Ramos (cell line): ENCODE data around the gene MMEL1.
"Not testable (repeated sequence)": the region's sequence is repeated elsewhere in the genome, so short reads cannot be mapped to it uniquely, and the experiment has no call there.

Experiments used
- in situ Hi-C: fragments of 300-500 bp; cut with MboI; formaldehyde crosslinking; loops from one replicate; pipeline ENCODE4 v1.14.3; 2022; ENCODE audit warnings: low sequenced_read_pairs; ENCODE audit not compliant: unreplicated experiment

The MMEL1 gene

DNA sequence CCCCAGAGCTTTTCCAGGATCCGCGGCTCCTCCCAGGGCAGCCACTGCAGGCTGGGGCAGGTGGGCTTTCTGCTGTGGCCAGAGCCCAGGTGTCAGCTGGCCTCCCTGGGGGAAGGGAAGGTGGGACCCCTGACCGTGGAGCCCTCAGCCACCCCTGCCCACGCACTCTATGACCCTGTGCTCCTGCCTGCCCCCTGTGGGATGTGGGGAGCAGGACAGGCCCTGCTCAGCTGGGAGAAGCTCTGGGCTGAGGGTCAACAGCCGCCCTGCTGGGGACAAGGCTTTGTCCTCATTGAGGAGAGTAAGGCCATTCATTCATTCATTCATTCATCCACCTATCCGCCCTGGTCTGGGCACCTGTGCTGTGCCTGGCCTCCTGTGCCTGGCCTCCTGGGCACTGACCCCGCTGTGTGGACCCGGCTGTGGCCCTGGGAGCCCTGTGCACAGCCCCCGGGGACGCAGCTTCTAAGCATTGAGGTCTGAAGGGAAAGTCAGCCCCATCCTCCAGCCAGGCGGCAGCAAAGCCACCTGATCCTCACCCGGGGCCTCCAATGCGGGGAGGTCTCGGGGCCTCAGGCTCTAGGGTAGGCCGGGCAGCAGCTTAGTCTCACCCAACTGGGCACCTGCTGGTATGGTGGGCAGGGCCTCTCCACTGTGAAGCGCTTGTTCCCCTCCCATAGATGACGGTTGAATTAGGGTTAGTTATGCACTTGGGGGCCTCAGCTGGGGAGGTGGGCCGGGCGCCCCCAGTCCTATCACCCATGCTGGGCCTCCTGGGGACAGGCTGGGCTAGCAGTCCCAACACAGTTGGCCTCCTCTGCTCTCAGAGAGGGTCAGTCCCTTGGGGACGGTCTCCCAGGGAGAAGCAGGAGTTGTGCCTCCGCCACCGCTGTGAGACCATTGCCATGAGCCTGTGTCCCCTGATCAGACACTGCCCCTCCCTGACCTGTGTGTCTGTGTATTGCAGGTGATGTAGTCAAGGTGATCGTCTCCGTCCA lies 70.6 kb downstream of the MMEL1 start:
- in situ Hi-C loops: no loop called here

DNA sequence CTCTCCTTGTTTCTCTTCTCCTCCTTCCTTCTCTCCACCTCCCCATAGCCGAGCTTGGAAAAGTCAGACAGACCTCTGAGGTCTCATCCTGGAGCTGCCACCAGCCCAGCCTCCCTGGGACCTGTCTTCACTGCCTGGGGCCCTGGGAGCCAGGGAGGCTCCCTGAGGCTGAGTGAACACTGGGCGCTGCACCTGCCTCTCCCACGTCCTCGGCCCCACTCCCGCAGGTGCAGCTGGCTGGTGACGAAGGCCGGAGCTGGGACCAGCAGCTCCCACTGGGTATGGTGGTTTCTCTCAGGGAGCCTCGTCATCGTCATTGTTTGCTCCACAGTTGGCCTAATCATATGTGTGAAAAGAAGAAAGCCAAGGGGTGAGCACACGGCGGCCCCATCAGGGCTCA lies 71.4 kb downstream of the MMEL1 start:
- in situ Hi-C loops: no loop called here

DNA sequence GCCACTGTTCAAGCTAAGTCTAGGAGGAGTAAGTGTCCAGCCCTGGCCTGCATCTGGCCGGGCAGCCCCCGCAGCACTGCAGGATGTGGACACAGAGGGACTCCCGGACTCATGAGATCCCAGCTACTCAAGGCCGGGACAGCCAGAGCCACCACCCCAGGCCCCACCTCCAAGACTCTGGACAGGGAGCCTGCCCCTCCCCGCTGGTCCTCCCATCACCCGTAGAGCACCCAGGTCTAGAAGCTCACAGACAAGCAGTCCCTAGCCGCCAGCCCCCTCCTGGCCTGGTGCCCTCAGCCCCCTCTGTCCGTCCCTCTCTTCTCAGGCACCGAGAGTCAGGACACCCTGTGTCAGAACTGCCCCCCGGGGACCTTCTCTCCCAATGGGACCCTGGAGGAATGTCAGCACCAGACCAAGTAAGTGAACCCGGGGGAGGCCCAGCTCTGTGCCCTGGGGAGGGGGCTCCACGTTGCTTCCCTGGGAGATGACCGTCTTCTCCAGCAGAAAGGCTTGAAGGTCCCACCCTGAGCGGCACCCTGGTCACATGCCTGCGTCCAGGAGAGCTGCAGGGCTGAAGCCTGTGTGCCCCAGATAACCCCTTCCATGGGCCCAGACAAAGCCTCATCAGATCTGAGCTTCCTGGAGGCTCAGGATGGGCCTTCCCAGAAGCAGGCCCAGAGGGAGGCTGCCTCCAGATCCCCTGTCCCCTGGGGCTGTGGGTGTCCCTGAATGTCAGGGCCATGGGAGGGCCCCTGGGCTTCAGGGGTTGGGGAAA lies 72.3 kb downstream of the MMEL1 start:
- in situ Hi-C loops: no loop called here

DNA sequence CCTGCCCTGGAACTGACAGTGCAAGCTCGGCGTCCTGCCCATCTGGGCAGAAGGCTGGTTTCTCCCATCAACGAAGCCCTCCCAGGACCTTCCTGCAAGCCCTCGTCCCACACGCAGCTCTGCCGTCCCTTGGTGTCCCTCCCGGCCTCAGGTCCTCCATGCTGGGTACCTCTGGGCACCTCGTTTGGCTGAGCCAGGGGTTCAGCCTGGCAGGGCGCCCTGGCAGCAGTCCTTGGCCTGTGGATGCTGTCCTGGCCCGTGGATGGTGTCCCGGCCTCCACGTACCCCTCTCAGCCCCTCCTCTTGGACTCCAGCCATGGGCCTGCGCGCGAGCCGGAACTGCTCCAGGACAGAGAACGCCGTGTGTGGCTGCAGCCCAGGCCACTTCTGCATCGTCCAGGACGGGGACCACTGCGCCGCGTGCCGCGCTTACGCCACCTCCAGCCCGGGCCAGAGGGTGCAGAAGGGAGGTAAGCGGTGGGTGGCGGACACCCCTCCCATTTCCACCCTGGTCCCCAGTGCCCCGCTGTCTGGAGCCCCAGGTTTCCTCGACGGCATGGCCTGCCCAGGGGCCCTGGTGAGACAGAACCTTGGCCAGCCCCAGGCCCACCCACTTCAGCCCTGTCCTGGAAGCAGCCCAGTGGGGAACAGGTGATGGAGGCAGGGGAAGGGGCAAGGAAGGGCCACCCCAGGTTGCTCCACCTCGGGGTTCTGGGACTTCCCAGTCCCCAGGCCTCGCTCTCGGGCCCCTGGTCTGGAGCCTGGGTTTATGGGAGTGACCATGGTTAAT lies 73.1 kb downstream of the MMEL1 start:
- in situ Hi-C loops: no loop called here

DNA sequence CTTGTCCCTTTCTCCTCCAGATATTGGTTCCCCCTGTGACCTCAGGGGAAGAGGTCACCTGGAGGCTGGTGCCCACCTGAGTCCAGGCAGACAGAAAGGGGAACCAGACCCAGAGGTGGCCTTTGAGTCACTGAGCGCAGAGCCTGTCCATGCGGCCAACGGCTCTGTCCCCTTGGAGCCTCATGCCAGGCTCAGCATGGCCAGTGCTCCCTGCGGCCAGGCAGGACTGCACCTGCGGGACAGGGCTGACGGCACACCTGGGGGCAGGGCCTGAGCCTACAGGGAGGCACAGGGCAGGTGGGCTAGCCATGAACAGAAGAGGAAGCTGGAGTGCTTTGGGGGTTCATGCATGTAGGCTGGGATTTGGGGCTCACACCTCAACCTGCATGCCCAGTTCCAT lies 74.0 kb downstream of the MMEL1 start:
- in situ Hi-C loops: no loop called here

DNA sequence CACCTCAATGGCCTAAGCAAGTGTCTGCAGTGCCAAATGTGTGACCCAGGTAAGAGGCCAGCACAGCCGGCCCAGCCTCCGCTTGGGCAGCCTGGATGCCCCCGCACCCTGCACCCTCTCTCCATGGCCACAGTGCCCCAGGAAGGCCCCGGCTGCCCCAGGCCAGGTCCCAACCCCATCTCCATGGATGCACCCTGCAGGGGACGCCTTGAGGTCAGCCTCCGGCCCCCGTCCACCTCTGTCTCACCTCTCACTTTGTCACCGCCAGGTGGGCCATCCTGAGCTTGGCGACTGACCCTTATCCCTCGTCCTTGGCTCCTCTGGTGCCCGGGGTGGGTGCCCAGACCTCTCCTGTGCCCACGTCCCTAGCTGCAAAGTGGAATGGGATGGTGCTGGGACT lies 74.4 kb downstream of the MMEL1 start:
- in situ Hi-C loops: no loop called here

DNA sequence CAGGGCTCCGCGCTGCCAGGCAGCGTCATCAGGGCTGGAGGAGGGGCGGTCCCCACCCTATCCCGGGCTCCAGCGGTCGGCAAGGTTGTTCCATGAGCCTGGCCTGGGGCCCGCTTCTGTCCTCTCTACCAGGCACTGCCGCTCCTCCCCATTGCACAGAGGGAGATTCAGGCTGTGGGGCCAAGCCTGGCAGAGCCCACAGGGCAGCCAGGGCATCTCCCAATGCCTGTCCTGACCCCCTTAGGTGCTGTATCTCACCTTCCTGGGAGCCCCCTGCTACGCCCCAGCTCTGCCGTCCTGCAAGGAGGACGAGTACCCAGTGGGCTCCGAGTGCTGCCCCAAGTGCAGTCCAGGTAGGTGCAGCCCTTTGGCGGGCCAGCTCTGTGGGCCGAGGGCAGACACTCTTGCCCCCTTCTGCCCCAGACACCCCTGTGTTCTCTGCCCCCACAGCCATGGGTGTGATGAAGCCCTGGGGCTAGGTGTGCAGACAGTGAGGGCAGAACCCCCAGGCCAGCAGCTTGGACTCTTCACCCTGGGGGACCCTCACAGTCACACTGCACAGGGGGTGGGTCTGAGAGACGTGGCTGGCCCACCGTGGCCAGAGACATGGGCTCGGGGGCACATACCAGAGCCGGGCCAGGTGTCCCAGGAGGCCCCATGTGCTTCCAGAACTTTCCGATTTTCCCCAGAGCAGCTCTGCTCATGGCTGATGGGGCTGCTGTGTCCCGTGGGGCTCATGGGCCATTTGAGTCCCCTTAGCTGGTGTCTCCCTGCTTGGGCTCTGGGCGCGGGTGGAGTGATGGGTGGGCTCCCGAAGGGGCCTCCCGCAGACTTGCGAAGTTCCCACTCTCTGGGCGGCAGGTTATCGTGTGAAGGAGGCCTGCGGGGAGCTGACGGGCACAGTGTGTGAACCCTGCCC lies 75.1 kb downstream of the MMEL1 start:
- in situ Hi-C loops: no loop called here

DNA sequence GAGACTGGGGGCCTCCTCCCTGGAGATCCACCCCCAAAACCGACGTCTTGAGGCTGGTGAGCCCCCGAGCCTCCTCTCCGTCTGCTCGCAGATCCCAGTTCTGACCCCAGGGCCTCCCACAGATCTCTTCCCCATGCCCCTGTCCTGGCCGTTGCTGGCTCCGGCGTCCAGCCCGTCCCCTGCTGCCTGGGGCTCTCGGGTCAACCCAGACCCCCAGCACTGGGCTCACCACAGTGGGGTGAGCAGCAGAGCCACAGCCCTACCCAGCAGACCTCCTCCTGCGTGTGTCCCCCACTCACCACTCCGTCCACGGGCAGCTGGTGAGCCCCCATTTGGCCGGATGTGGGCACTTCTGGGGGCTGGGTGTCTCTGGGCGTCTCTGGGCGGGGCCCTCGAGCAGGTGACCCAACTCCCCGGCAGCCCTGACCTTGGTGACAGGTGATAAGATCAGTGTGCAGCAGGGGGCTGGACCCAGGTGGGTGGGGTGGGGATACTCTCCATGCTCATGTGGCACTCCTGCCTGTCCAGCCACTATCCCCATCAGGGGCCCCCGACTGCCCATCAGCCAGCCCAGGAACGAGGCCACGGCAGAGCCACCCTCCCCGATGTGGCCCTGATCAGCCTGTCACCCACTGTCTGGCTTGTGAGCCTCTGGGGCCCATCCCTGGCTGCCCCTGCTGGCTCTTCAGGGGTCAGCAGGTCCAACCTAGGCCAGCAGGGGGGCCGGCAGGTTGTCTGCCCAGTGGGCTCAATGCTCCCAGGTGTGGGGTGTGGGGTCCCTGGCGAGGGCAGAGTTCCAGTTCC lies 75.9 kb downstream of the MMEL1 start:
- in situ Hi-C loops: no loop called here

DNA sequence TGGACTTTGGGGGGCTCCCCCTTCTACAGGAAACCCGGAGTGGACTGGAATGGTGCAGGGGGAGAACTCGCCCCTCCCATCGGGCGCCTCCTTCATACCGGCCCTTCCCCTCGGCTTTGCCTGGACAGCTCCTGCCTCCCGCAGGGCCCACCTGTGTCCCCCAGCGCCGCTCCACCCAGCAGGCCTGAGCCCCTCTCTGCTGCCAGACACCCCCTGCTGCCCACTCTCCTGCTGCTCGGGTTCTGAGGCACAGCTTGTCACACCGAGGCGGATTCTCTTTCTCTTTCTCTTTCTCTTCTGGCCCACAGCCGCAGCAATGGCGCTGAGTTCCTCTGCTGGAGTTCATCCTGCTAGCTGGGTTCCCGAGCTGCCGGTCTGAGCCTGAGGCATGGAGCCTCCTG lies 76.5 kb downstream of the MMEL1 start, which contains the start of gene TNFRSF14:
TSS of gene TNFRSF14 (plus strand) at position 95 of the 401 bp plus-strand sequence. CDS start at position 389, 294 bp downstream.
- in situ Hi-C loops: no loop called here

DNA sequence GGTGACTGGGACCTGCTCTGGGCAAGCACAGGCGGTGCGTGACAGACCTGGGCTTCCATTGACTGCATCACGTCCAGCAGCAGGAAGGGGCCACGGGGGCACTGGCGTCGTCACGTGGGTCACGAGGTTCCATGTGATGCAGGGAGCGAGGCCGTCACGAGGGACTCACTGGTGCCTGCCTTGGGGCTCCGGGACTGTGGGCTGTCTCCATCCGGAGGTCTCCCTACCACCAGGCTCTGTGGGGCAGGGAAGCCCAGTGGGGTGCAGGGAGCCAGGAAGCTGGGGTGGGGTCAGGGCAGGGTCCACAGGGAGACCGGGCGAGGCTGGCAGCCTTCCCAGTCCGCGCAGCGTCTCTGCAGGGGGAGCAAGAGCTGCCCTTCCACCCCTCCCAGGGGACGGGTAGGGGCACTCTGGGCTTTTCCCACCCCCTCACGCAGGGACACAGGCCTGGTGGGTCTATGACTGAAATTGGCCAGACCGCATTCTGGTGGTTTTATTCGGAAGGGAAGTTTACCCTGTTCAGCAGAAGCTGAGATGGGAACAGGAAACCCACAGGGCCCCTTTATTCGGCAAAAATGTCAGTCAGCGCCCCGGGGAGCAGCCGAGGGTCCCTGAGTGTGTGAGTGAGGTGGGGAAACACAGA lies 77.1 kb downstream of the MMEL1 start:
- in situ Hi-C loops: no loop called here

DNA sequence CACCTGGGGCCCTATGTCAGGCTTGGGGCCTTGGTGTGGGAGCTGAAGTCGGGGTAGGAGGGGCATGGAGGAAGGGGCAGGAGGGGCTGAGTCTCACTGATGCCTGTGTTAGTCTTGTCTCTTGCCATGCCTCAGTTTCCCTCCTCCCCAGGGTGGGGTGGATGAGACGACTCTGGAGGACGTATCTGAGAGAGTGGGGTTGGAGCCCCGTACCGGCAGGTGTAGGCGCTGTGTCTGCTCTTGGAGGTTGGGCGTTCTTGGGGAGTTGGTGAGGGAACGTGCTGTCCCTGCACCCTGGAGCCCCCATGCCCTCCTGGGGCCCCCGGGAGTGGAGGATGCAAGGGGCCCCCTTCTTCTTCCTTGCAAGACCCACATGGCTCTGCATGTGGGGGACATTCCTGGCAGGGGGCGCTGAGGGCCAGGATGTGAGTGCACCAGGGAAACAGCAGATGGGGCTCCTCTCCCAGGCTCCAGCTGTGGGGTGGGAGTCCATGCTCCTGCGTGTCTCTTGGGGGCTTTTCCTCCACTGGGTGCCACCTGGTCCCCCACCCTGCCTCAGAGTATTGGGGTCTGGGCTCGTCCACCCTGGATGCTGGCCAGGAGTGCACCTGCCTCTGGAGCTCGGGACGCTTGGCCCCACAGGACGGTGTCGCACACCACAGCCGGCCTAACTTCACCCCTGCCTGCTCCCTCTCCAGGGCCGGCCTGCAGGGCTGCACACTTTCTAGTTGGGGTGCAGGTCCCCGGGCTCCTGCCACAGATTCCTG lies 78.0 kb downstream of the MMEL1 start:
- in situ Hi-C loops: no loop called here

DNA sequence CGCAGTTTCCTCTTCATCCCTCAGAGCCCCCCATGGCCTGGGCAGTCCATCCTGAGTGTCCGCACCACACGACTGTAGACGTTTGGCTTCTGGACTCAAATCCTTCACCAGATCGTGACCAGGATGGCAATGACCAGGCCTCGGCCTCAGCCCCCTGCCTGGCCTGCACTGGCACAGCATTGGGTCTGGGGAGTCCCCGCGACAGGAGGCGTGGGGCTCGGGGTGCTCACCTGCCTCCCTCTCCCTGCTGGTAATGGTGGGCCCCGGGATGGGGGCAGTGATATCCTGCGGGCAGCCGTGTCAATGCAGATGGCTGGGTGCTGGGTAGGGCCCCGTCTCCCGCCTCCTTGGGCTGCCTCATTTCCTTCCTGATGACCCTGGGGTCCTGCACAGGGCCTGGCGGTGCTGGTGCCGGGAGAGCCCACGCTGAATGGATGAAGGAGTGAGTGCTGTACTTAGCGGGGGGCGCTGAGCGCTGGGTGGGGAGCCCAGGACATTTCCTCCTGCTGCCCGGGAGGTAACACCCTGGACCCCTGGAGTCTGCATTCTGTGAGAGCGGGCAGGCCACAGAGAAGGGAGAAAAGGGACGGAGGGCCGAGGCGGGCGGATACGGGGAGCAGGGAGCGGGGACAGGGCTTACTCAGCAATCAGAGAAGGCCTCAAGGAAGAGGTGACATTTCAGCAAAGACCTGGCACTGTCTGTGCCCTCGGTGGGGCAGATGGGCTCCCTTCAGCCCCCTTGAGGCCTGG lies 78.8 kb downstream of the MMEL1 start:
- in situ Hi-C loops: no loop called here

DNA sequence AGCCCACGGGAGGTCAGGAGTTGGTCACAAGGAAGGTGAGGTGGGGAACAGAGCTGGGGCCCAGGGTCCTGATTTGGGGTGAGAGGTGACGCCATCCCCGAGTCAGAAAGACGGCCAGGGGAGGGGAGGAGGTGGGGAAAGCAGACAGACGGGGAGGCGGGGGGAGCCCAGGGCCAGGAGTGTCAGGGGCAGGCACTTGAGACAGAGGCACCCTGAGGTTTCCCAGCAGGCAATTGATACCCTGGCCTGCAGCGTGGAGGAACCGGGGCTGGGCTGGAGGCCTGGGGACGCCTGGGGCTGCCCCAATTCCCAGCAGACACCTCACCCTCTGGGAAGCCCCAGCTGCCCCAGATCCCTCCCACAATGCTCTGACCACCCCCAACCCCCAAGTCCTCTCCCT lies 79.7 kb downstream of the MMEL1 start:
- in situ Hi-C loops: not testable (repeated sequence)

DNA sequence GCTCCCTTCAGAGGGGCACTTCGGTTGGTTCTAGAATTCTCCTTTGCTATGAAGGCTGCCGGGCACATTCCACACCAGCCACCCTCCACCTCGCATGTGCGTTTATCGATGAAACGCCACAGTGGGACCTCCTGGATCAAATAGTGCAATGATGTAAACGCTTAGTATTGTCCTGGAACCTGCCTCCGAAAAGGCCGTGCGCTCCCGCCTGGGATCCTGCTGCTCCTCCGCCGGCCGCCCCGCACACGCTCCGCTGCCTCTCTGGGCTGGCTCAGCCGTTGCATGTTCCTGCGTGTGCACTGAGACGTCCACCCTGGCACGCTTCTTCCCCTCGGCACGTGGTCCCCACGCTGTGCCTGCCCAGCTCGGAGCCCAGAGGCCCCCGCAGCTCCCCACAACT lies 80.6 kb downstream of the MMEL1 start:
- in situ Hi-C loops: no loop called here

DNA sequence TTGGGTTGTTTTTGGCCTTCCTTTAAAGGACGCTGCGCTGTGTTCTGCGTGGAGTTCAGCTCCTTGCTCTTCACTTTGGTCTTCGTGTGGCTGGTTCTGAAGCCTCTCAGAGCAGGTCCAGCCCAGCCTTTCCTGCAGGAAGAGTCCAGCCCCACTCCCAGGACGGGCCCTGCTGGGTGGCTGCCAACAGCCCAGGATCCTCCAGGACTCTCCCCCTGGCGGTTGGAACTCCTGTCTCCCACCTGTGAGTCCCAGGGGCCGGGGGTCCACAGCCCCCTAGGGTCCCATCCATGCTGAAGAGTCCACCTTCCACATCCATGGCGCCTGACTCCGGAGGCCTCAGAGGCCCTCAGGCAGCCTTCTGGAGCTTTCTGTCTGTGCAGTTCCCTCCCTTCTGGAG lies 81.3 kb downstream of the MMEL1 start:
- in situ Hi-C loops: not testable (repeated sequence)

DNA sequence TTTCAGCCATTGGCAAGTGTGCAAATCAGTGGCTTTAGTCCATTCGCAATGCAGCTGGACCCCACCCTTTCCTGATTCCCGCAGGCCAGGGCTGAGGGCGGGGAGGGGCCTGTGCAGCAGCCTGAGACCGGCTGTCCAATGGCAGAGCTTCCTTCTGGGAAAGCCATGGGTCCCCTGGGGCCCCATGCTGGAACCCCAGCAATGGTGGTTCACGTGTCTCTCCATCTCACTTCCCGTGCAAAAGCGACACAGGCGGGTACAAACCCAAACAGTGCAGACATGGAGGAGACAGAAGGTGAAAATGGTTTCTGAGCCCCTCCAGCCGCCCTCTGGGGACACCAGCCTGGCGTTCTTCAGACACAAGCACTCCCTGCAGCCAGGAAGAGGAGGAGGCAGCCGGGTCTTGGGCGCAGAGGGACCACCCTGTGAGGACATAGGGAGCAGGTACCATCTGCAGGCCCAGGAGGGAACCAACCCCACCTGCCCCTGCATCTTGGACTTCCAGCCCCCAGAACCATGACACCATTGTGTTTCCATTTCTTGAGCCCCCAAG lies 82.4 kb downstream of the MMEL1 start:
- in situ Hi-C loops: not testable (repeated sequence)
